H9 (cell line): ENCODE measurements around the gene PKP3. TPM values are rescaled to one million over a fixed set of nuclear protein-coding genes. Genes with fewer than 3 reads are reported as not detected.

Experiments
- DNase-seq: peaks from one replicate; pipeline ENCODE4 v3.0.0-alpha.2; 2017
- H2AFZ ChIP-seq: one replicate; pipeline ENCODE4 v1.6.1; 2013; ENCODE audit warnings: mild to moderate bottlenecking, low read length, control low read depth, moderate library complexity
- H2AK5ac ChIP-seq: 2 replicates; pipeline ENCODE4 v1.6.1; 2013; ENCODE audit warnings: low read length, control low read depth, mixed read lengths; ENCODE audit not compliant: insufficient read length
- H2BK120ac ChIP-seq: one replicate; pipeline ENCODE4 v1.6.1; 2013; ENCODE audit warnings: low read depth, mild to moderate bottlenecking, low read length, control low read depth, inconsistent platforms; ENCODE audit not compliant: poor library complexity, severe bottlenecking
- H2BK12ac ChIP-seq: 2 replicates; pipeline ENCODE4 v1.6.1; 2013; ENCODE audit warnings: low read length, control low read depth, mixed read lengths, low read depth; ENCODE audit not compliant: insufficient read length
- H2BK15ac ChIP-seq: 2 replicates; pipeline ENCODE4 v1.6.1; 2013; ENCODE audit warnings: low read depth, low read length, control low read depth
- H2BK20ac ChIP-seq: one replicate; pipeline ENCODE4 v1.6.1; 2013; ENCODE audit warnings: low read depth, mild to moderate bottlenecking, low read length, control low read depth, inconsistent platforms; ENCODE audit not compliant: poor library complexity, severe bottlenecking
- H2BK5ac ChIP-seq: 2 replicates; pipeline ENCODE4 v1.6.1; 2013; ENCODE audit warnings: low read length, control low read depth, mixed read lengths; ENCODE audit not compliant: insufficient read length
- H3K14ac ChIP-seq: 2 replicates; pipeline ENCODE4 v1.6.1; 2013; ENCODE audit warnings: low read length, control low read depth; ENCODE audit not compliant: insufficient read depth
- H3K18ac ChIP-seq: 2 replicates; pipeline ENCODE4 v1.6.1; 2013; ENCODE audit warnings: low read depth, mild to moderate bottlenecking, mixed read lengths, low read length, control low read depth; ENCODE audit not compliant: insufficient read length
- H3K23ac ChIP-seq: 2 replicates; pipeline ENCODE4 v1.6.1; 2013; ENCODE audit warnings: low read length, control low read depth, mixed read lengths, low read depth; ENCODE audit not compliant: insufficient read length
- H3K23me2 ChIP-seq: 2 replicates; pipeline ENCODE4 v1.6.1; 2013; ENCODE audit warnings: low read depth, mild to moderate bottlenecking, mixed read lengths, low read length, control low read depth; ENCODE audit not compliant: insufficient read length, poor library complexity, severe bottlenecking
- H3K27ac ChIP-seq: 2 replicates; pipeline ENCODE4 v1.5.1; 2013; ENCODE audit warnings: low read length, control low read depth, mixed read lengths, low read depth; ENCODE audit not compliant: insufficient read length
- H3K27me3 ChIP-seq: 2 replicates; pipeline ENCODE4 v1.6.1; 2013; ENCODE audit warnings: low read length, control low read depth, inconsistent platforms; ENCODE audit not compliant: insufficient read depth
- H3K4ac ChIP-seq: 2 replicates; pipeline ENCODE4 v1.6.1; 2013; ENCODE audit warnings: low read depth, mild to moderate bottlenecking, control low read depth, inconsistent platforms, low read length, moderate library complexity
- H3K4me1 ChIP-seq: 2 replicates; pipeline ENCODE4 v1.6.1; 2013; ENCODE audit warnings: low read length, control low read depth, inconsistent platforms; ENCODE audit not compliant: insufficient read depth
- H3K4me2 ChIP-seq: 2 replicates; pipeline ENCODE4 v1.6.1; 2013; ENCODE audit warnings: low read length, control low read depth, mixed read lengths; ENCODE audit not compliant: insufficient read length, insufficient read depth
- H3K56ac ChIP-seq: 2 replicates; pipeline ENCODE4 v1.6.1; 2013; ENCODE audit warnings: low read depth, mild to moderate bottlenecking, mixed read lengths, low read length, control low read depth; ENCODE audit not compliant: insufficient read length
- H3K79me1 ChIP-seq: 2 replicates; pipeline ENCODE4 v1.6.1; 2013; ENCODE audit warnings: low read depth, mild to moderate bottlenecking, moderate library complexity, low read length, control low read depth, inconsistent platforms; ENCODE audit not compliant: insufficient read depth, poor library complexity, severe bottlenecking
- H3K79me2 ChIP-seq: 2 replicates; pipeline ENCODE4 v1.6.1; 2013; ENCODE audit warnings: low read length, control low read depth, inconsistent platforms; ENCODE audit not compliant: insufficient read depth
- H3K9ac ChIP-seq: 2 replicates; pipeline ENCODE4 v1.6.1; 2013; ENCODE audit warnings: low read length, control low read depth, mixed read lengths; ENCODE audit not compliant: insufficient read length; ENCODE audit errors: extremely low read depth
- H3K9me3 ChIP-seq: one replicate; pipeline ENCODE4 v1.6.1; 2013; ENCODE audit warnings: low read depth, low read length, inconsistent platforms; ENCODE audit not compliant: control insufficient read depth
- H3T11ph ChIP-seq: one replicate; pipeline ENCODE4 v1.6.1; 2013; ENCODE audit warnings: mild to moderate bottlenecking, low read length, control low read depth, inconsistent platforms
- H4K20me1 ChIP-seq: one replicate; pipeline ENCODE4 v1.6.1; 2013; ENCODE audit not compliant: control insufficient read depth, insufficient read length, insufficient read depth
- H4K5ac ChIP-seq: 2 replicates; pipeline ENCODE4 v1.6.1; 2013; ENCODE audit warnings: low read depth, mild to moderate bottlenecking, mixed read lengths, low read length, control low read depth; ENCODE audit not compliant: insufficient read length
- H4K8ac ChIP-seq: replicated peaks from 2 replicates; pipeline ENCODE4 v1.6.1; 2013; ENCODE audit warnings: low read length, control low read depth, mixed read lengths, low read depth; ENCODE audit not compliant: insufficient read length
- H4K91ac ChIP-seq: 2 replicates; pipeline ENCODE4 v1.6.1; 2013; ENCODE audit warnings: low read depth, mild to moderate bottlenecking, moderate library complexity, mixed read lengths, low read length, control low read depth; ENCODE audit not compliant: insufficient read length
- H3K27ac Mint-ChIP-seq, 3 experiments: 2 replicates in 2 of 3; 3 replicates in 1 of 3; pipeline ENCODE4 v1.8.0; 2020 to 2021; ENCODE audit warnings: mixed read lengths in 3 of 3, mild to moderate bottlenecking in 1 of 3, moderate library complexity in 1 of 3
- H3K27me3 Mint-ChIP-seq: 2 replicates; pipeline ENCODE4 v1.8.0; 2021; ENCODE audit warnings: low read depth, mild to moderate bottlenecking, moderate library complexity, mixed read lengths
- H3K36me3 Mint-ChIP-seq, 3 experiments: 2 replicates in 2 of 3; 3 replicates in 1 of 3; pipeline ENCODE4 v1.8.0; 2020 to 2021; ENCODE audit warnings: low read depth in 3 of 3, mixed read lengths in 3 of 3; ENCODE audit not compliant: insufficient read depth in 1 of 3
- H3K4me1 Mint-ChIP-seq, 2 experiments: 2 replicates each; pipeline ENCODE4 v1.8.0; 2020; ENCODE audit warnings: mixed read lengths in 2 of 2
- H3K4me3 Mint-ChIP-seq, 2 experiments: 2 replicates in 1 of 2; 3 replicates in 1 of 2; pipeline ENCODE4 v1.8.0; 2020 to 2021; ENCODE audit warnings: mild to moderate bottlenecking in 2 of 2, mixed read lengths in 2 of 2, moderate library complexity in 1 of 2
- H3K9me3 Mint-ChIP-seq, 2 experiments: 2 replicates in 1 of 2; 3 replicates in 1 of 2; pipeline ENCODE4 v1.8.0; 2020; ENCODE audit warnings: mild to moderate bottlenecking in 2 of 2, mixed read lengths in 2 of 2, moderate library complexity in 1 of 2
- CTCF ChIP-seq: fragments of 200-600 bp; sonication (generic); conservative IDR thresholded peaks from 3 replicates; pipeline ENCODE4 v1.8.0; 2021; ENCODE audit warnings: antibody characterized with exemption, mild to moderate bottlenecking
- WGBS: extraction: QIAGEN DNeasy Blood & Tissue Kit; methylation state at CpG from one replicate; pipeline ENCODE4 v1.1.7; 2013; ENCODE audit warnings: missing lambda C conversion rate, low lambda C conversion rate, mixed read lengths; ENCODE audit not compliant: insufficient read length; ENCODE audit errors: extremely low coverage; 5-methylcytosine and 5-hydroxymethylcytosine counted together
- total RNA-seq: library from RNA; stranded (reverse); gene quantifications from 2 replicates; pipeline ENCODE4 v1.2.1, GENCODE V29; 2021

The PKP3 gene
- total RNA-seq, 1 experiment from 2014 or later, result 41.7 TPM

- H3K4me2 ChIP-seq, result no peak overlapping the region
- H3K4ac ChIP-seq, result no peak overlapping the region
- H3K79me1 ChIP-seq, result no peaks in the 10 kb centered on the region
- no peak overlapping the region for H2BK5ac ChIP-seq
- no peak overlapping the region for H2BK20ac ChIP-seq
- H3K27me3 ChIP-seq, result no peaks in the 10 kb centered on the region
- H2AK5ac ChIP-seq, result no peak overlapping the region
- H2BK15ac ChIP-seq, result no peak overlapping the region
- H3K9me3 Mint-ChIP-seq, result no peaks in the 10 kb centered on the region
- peaks cover 2% of the 10 kb centered on the region; the same call in 1 of the 2 replicates for H3K4me1 ChIP-seq
- H3K9ac ChIP-seq, result no peak overlapping the region
- H4K20me1 ChIP-seq, result peaks cover 4% of the 10 kb centered on the region
- H3K36me3 Mint-ChIP-seq, result no peaks in the 10 kb centered on the region
- no peak overlapping the region for H2BK120ac ChIP-seq
- no peak for TF ChIP-seq CTCF
- H3K14ac ChIP-seq, result no peak overlapping the region
- peaks cover 14 to 23% of the 10 kb centered on the region in 2 experiments for H3K4me1 Mint-ChIP-seq
- no peak overlapping the region for H3K27ac Mint-ChIP-seq
- H4K5ac ChIP-seq, result no peak overlapping the region
- no peak overlapping the region for H3K27ac ChIP-seq
- no peak overlapping the region for H3K56ac ChIP-seq
- H3K23ac ChIP-seq, result no peak overlapping the region
- DNase-seq, result no peak
- no peak overlapping the region for H3K18ac ChIP-seq
- peaks cover 7% of the 10 kb centered on the region for H3K27me3 Mint-ChIP-seq
- no peak overlapping the region for H2AFZ ChIP-seq
- H4K8ac ChIP-seq, result no peak overlapping the region
- H3T11ph ChIP-seq, result no peak overlapping the region
- peaks cover 11% of the 10 kb centered on the region for H3K23me2 ChIP-seq
- no CpG with 5 or more reads among the region's 15 CpGs for WGBS
- H3K9me3 ChIP-seq, result no peaks in the 10 kb centered on the region
- H4K91ac ChIP-seq, result no peak overlapping the region
- no peaks in the 10 kb centered on the region; the same call in 1 of the 2 replicates for H3K79me2 ChIP-seq
- H3K4me3 Mint-ChIP-seq, result no peak overlapping the region
- H2BK12ac ChIP-seq, result no peak overlapping the region
Measured at GRCh38 chr11:412641-413119, 18.7 kb downstream of the PKP3 start.
